Liver (tissue), 9 donors: ENCODE results near the gene CDKL1. TPM values are rescaled to one million over a fixed set of nuclear protein-coding genes. Genes with fewer than 3 reads are reported as not detected.

Experiments
- DNase-seq: peaks from one replicate; pipeline ENCODE4 v3.0.0-alpha.2; 2017; ENCODE audit warnings: low spot score
- H3K27ac ChIP-seq, 2 donors: one replicate each; pipeline ENCODE4 v1.7.0; 2013; ENCODE audit warnings: inconsistent platforms in 2 of 2, low read length in 2 of 2, control low read depth in 1 of 2, low read depth in 1 of 2, mild to moderate bottlenecking in 1 of 2
- H3K27me3 ChIP-seq, 4 donors: one replicate each; pipeline versions ENCODE4 v1.6.1 to v1.7.0; 2013; ENCODE audit warnings: low read length in 3 of 4, inconsistent platforms in 1 of 4, mild to moderate bottlenecking in 1 of 4, moderate library complexity in 1 of 4; ENCODE audit not compliant: control insufficient read depth in 4 of 4, insufficient read depth in 4 of 4
- H3K36me3 ChIP-seq, 4 donors: one replicate each; pipeline versions ENCODE4 v1.6.1 to v1.7.0; 2013; ENCODE audit warnings: low read length in 3 of 4, mild to moderate bottlenecking in 3 of 4, low read depth in 1 of 4, moderate library complexity in 1 of 4; ENCODE audit not compliant: control insufficient read depth in 4 of 4, insufficient read depth in 3 of 4
- H3K4me1 ChIP-seq, 4 donors: one replicate each; pipeline versions ENCODE4 v1.6.1 to v1.7.0; 2013; ENCODE audit warnings: low read length in 3 of 4, mild to moderate bottlenecking in 3 of 4, moderate library complexity in 1 of 4; ENCODE audit not compliant: control insufficient read depth in 4 of 4, insufficient read depth in 4 of 4
- H3K4me3 ChIP-seq, 3 donors: one replicate each; pipeline versions ENCODE4 v1.6.1 to v1.7.0; 2013; ENCODE audit warnings: low read length in 3 of 3, control low read depth in 1 of 3, low read depth in 1 of 3, mild to moderate bottlenecking in 1 of 3
- H3K9ac ChIP-seq, 2 donors: one replicate each; pipeline ENCODE4 v1.7.0; 2013; ENCODE audit warnings: low read length in 2 of 2, mild to moderate bottlenecking in 2 of 2, moderate library complexity in 2 of 2, control low read depth in 1 of 2, low read depth in 1 of 2
- H3K9me3 ChIP-seq, 4 donors: one replicate each; pipeline versions ENCODE4 v1.6.1 to v1.7.0; 2013; ENCODE audit warnings: low read length in 3 of 4; ENCODE audit not compliant: control insufficient read depth in 4 of 4
- CTCF ChIP-seq: fragments of 150-350 bp; IDR thresholded peaks from 2 replicates; pipeline ENCODE4 v1.5.1; 2017; ENCODE audit warnings: improper control_type of control experiment, low read depth, low read length; ENCODE audit not compliant: missing input control
- HNF4A ChIP-seq, 2 donors: conservative IDR thresholded peaks; 2 replicates each; pipeline ENCODE4 v1.6.1; 2016; ENCODE audit warnings: antibody characterized with exemption in 2 of 2, mild to moderate bottlenecking in 2 of 2
- HNF4G ChIP-seq: IDR thresholded peaks from 2 replicates; pipeline ENCODE4 v1.6.1; 2016; ENCODE audit warnings: antibody characterized with exemption
- JUND ChIP-seq, 2 donors: IDR thresholded peaks; 2 replicates each; pipeline ENCODE4 v1.6.1; 2016; ENCODE audit warnings: antibody characterized with exemption in 2 of 2
- NR2F2 ChIP-seq: IDR thresholded peaks from 2 replicates; pipeline ENCODE4 v1.6.1; 2016; ENCODE audit warnings: antibody characterized with exemption
- RAD21 ChIP-seq, 2 donors: IDR thresholded peaks; 2 replicates each; pipeline ENCODE4 v1.6.1; 2016; ENCODE audit warnings: antibody characterized with exemption in 2 of 2, mild to moderate bottlenecking in 2 of 2
- RXRA ChIP-seq, 2 donors: IDR thresholded peaks; 2 replicates each; pipeline ENCODE4 v1.6.1; 2017 to 2018; ENCODE audit warnings: antibody characterized with exemption in 2 of 2, mild to moderate bottlenecking in 1 of 2
- SP1 ChIP-seq: IDR thresholded peaks from 2 replicates; pipeline ENCODE4 v1.6.1; 2018; ENCODE audit warnings: antibody characterized with exemption, mild to moderate bottlenecking
- TAF1 ChIP-seq: conservative IDR thresholded peaks from 2 replicates; pipeline ENCODE4 v1.6.1; 2016; ENCODE audit warnings: antibody characterized with exemption, mild to moderate bottlenecking
- YY1 ChIP-seq: IDR thresholded peaks from 2 replicates; pipeline ENCODE4 v1.6.1; 2016; ENCODE audit warnings: antibody characterized with exemption, mild to moderate bottlenecking
- WGBS: extraction: QIAGEN DNeasy Blood & Tissue Kit; methylation state at CpG from one replicate; pipeline ENCODE4 v1.1.7; 2013; 5-methylcytosine and 5-hydroxymethylcytosine counted together
- polyA plus RNA-seq, 2 donors: library from polyadenylated mRNA; stranded (reverse) in 1 of 2; unstranded in 1 of 2; fragments of 200-250 nt in 1 of 2; fragments of >200 nt in 1 of 2; fragmentation: Nextera tagmentation in 1 of 2; extraction: Ambion mirVana in 1 of 2; gene quantifications; one replicate each; pipeline versions ENCODE4 v1.2.1 to v1.2.3, GENCODE V29; 2013 to 2015
- total RNA-seq, 2 donors: library from RNA; depleted of rRNA; stranded (reverse); fragments of >200 nt; gene quantifications; one replicate each; pipeline ENCODE4 v1.2.3, GENCODE V29; 2014
- TF ChIP-seq, protein P1 (sequence below): IDR thresholded peaks from 2 replicates; pipeline ENCODE4 v1.6.1; 2016; ENCODE audit warnings: antibody characterized with exemption
- TF ChIP-seq, protein P2 (sequence below): IDR thresholded peaks from 2 replicates; pipeline ENCODE4 v1.6.1; 2016; ENCODE audit warnings: antibody characterized with exemption
- donor health status: healthy.
- donor health status: healthy.
- donor health status: healthy.
- donor health status: healthy.
- donor health status: healthy.

Gene CDKL1
- total and polyA plus RNA-seq, 4 donors, result 1.1 to 6.8 (median 2.1) TPM

GRCh38 chr14:50381823-50382287 lies 14.8 kb downstream of the CDKL1 start:
- Histone ChIP-seq H3K27ac (no peak overlapping the region), H3K9me3 (no peaks in the 10 kb centered on the region), H3K36me3 (no peaks in the 10 kb centered on the region), H3K9ac (no peak overlapping the region), H3K4me3 (no peak overlapping the region), H3K4me1 (peaks cover 0 to 16% (median 5%) of the 10 kb centered on the region in 4 donors), H3K27me3 (no peaks in the 10 kb centered on the region)
- DNase-seq, result no peak
- 36% methylated on average over 14 of the region's 14 CpGs for WGBS
- TF ChIP-seq CTCF (no peak), SP1 (peak; percentile 53), JUND (IDR thresholded peaks at IDR 0.05) (peak in 1 of 2 donors; percentile 21), RXRA (IDR thresholded peaks at IDR 0.05) (peak; percentile 24 to 41), YY1 (peak; percentile 61), HNF4A (conservative IDR thresholded peaks at IDR 0.05) (peak in 1 of 2 donors; percentile 34), TAF1 (no peak)
- TF ChIP-seq, protein P1, sequence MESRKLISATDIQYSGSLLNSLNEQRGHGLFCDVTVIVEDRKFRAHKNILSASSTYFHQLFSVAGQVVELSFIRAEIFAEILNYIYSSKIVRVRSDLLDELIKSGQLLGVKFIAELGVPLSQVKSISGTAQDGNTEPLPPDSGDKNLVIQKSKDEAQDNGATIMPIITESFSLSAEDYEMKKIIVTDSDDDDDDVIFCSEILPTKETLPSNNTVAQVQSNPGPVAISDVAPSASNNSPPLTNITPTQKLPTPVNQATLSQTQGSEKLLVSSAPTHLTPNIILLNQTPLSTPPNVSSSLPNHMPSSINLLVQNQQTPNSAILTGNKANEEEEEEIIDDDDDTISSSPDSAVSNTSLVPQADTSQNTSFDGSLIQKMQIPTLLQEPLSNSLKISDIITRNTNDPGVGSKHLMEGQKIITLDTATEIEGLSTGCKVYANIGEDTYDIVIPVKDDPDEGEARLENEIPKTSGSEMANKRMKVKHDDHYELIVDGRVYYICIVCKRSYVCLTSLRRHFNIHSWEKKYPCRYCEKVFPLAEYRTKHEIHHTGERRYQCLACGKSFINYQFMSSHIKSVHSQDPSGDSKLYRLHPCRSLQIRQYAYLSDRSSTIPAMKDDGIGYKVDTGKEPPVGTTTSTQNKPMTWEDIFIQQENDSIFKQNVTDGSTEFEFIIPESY, result no peak

DNA sequence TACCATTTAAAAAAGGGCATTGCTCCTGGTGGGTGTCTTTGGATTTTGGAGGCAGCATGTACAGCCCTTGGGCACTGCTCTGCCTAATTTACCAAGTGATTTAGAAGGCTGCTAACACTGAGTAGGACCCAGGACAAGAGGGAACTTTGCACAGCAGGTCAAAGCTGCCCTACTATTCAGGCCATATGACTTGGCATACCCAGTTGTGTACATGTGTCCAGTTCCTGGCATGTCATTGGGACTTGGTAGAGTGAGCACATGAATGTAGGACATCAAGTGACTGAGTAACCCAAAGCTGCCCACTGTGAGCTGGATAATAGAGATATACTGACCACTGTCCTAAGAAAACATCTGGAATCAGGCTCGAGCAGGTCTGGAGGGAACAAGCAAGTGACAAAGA lies 15.7 kb downstream of the CDKL1 start:
- Histone ChIP-seq H3K9me3 (no peaks in the 10 kb centered on the region), H3K9ac (no peak overlapping the region), H3K4me1 (peaks cover 0 to 16% (median 5%) of the 10 kb centered on the region in 4 donors), H3K27ac (no peak overlapping the region), H3K27me3 (no peaks in the 10 kb centered on the region), H3K4me3 (no peak overlapping the region), H3K36me3 (no peaks in the 10 kb centered on the region)
- 97% methylated on average over 1 of the region's 1 CpG for WGBS
- TF ChIP-seq RXRA (IDR thresholded peaks at IDR 0.05) (no peak), SP1 (peak; percentile 7), CTCF (no peak), JUND (IDR thresholded peaks at IDR 0.05) (no peak), HNF4A (conservative IDR thresholded peaks at IDR 0.05) (peak; percentile 48 to 62), TAF1 (no peak)
- no peak for DNase-seq

GRCh38 chr14:50380455-50380854 lies 16.2 kb downstream of the CDKL1 start:
- H3K27ac ChIP-seq, result no peak overlapping the region
- H3K4me3 ChIP-seq, result no peak overlapping the region
- no peak for DNase-seq
- 97% methylated on average over 1 of the region's 1 CpG for WGBS
- H3K4me1 ChIP-seq, result peaks cover 0 to 16% (median 5%) of the 10 kb centered on the region in 4 donors
- H3K9me3 ChIP-seq, result no peaks in the 10 kb centered on the region
- H3K27me3 ChIP-seq, result no peaks in the 10 kb centered on the region
- no peaks in the 10 kb centered on the region for H3K36me3 ChIP-seq
- H3K9ac ChIP-seq, result no peak overlapping the region
- TF ChIP-seq YY1 (no peak), HNF4G (no peak), CTCF (no peak), NR2F2 (no peak), RAD21 (IDR thresholded peaks at IDR 0.05) (no peak), TAF1 (no peak)
- TF ChIP-seq, protein P1, result no peak
- TF ChIP-seq, protein P2, sequence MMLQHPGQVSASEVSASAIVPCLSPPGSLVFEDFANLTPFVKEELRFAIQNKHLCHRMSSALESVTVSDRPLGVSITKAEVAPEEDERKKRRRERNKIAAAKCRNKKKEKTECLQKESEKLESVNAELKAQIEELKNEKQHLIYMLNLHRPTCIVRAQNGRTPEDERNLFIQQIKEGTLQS, result no peak
